Measurements from ENCODE around the gene TCEAL4.

The TCEAL4 gene

GRCh38 chrX:103624111-103624510, 38.8 kb downstream of the TCEAL4 start:
- Histone ChIP-seq H3K36me3 (ENCODE audit: control insufficient read depth, insufficient read depth, low read length) (no peaks in the 10 kb centered on the region), H3K4me3 (ENCODE audit: low read depth, low read length) (no peak overlapping the region), H3K27ac (ENCODE audit: low read depth, low read length) (peak overlapping the region; percentile 1), H3K4me1 (ENCODE audit: control insufficient read depth, insufficient read depth, low read length) (peaks cover 12% of the 10 kb centered on the region), H3K9me3 (ENCODE audit: control insufficient read depth, insufficient read depth, low read length) (no peaks in the 10 kb centered on the region), H3K27me3 (ENCODE audit: control insufficient read depth, insufficient read depth, low read length) (no peaks in the 10 kb centered on the region), H3K9ac (ENCODE audit: low read depth, low read length) (no peak overlapping the region)

- Histone ChIP-seq H3K4me3 (ENCODE audit: low read depth, low read length) (no peak overlapping the region), H3K27ac (ENCODE audit: low read depth, low read length) (no peak overlapping the region), H3K27me3 (ENCODE audit: control insufficient read depth, insufficient read depth, low read length) (no peaks in the 10 kb centered on the region), H3K4me1 (ENCODE audit: control insufficient read depth, insufficient read depth, low read length) (peaks cover 18% of the 10 kb centered on the region), H3K9ac (ENCODE audit: low read depth, low read length) (no peak overlapping the region), H3K9me3 (ENCODE audit: control insufficient read depth, insufficient read depth, low read length) (no peaks in the 10 kb centered on the region), H3K36me3 (ENCODE audit: control insufficient read depth, insufficient read depth, low read length) (no peaks in the 10 kb centered on the region)
Measured at GRCh38 chrX:103626855-103627254, 41.5 kb downstream of the TCEAL4 start.

- no peaks in the 10 kb centered on the region for H3K9me3 ChIP-seq (ENCODE audit: control insufficient read depth, insufficient read depth, low read length)
- H3K27me3 ChIP-seq (ENCODE audit: control insufficient read depth, insufficient read depth, low read length) = no peaks in the 10 kb centered on the region
- peaks cover 18% of the 10 kb centered on the region for H3K4me1 ChIP-seq (ENCODE audit: control insufficient read depth, insufficient read depth, low read length)
- peak within 1 kb of the TSS; percentile 79 for H3K27ac ChIP-seq (ENCODE audit: low read depth, low read length)
- H3K36me3 ChIP-seq (ENCODE audit: control insufficient read depth, insufficient read depth, low read length) = no peaks in the 10 kb centered on the region
- peak within 1 kb of the TSS; percentile 47 for H3K9ac ChIP-seq (ENCODE audit: low read depth, low read length)
- peak within 1 kb of the TSS; percentile 72 for H3K4me3 ChIP-seq (ENCODE audit: low read depth, low read length)
Measured at GRCh38 chrX:103628386-103629317, 43.3 kb downstream of the TCEAL4 start, which contains the start of gene TCEAL1. Gene TCEAL1, plus strand, starts transcription at chrX:103628975. Its CDS starts 942 bp downstream, at chrX:103629917.

GRCh38 chrX:103629318-103630170, 44.2 kb downstream of the TCEAL4 start:
- H3K27me3 ChIP-seq (ENCODE audit: control insufficient read depth, insufficient read depth, low read length) = no peaks in the 10 kb centered on the region
- H3K36me3 ChIP-seq (ENCODE audit: control insufficient read depth, insufficient read depth, low read length) = no peaks in the 10 kb centered on the region
- peak overlapping the region; percentile 47 for H3K9ac ChIP-seq (ENCODE audit: low read depth, low read length)
- peaks cover 14% of the 10 kb centered on the region for H3K4me1 ChIP-seq (ENCODE audit: control insufficient read depth, insufficient read depth, low read length)
- peak overlapping the region; percentile 79 for H3K27ac ChIP-seq (ENCODE audit: low read depth, low read length)
- H3K9me3 ChIP-seq (ENCODE audit: control insufficient read depth, insufficient read depth, low read length) = no peaks in the 10 kb centered on the region
- peak overlapping the region; percentile 72 for H3K4me3 ChIP-seq (ENCODE audit: low read depth, low read length)

GRCh38 chrX:103630171-103630511, 44.8 kb downstream of the TCEAL4 start:
- H3K9ac ChIP-seq (ENCODE audit: low read depth, low read length) = no peak overlapping the region
- peaks cover 11% of the 10 kb centered on the region for H3K4me1 ChIP-seq (ENCODE audit: control insufficient read depth, insufficient read depth, low read length)
- no peaks in the 10 kb centered on the region for H3K9me3 ChIP-seq (ENCODE audit: control insufficient read depth, insufficient read depth, low read length)
- peak overlapping the region; percentile 72 for H3K4me3 ChIP-seq (ENCODE audit: low read depth, low read length)
- H3K27me3 ChIP-seq (ENCODE audit: control insufficient read depth, insufficient read depth, low read length) = 0 out of 2 replicates have a peak, but pooled peaks cover 4% of the 10 kb centered on the region
- H3K36me3 ChIP-seq (ENCODE audit: control insufficient read depth, insufficient read depth, low read length) = no peaks in the 10 kb centered on the region
- no peak overlapping the region for H3K27ac ChIP-seq (ENCODE audit: low read depth, low read length)

GRCh38 chrX:103631145-103631544, 45.8 kb downstream of the TCEAL4 start:
- Histone ChIP-seq H3K9me3 (ENCODE audit: control insufficient read depth, insufficient read depth, low read length) (no peaks in the 10 kb centered on the region), H3K4me3 (ENCODE audit: low read depth, low read length) (no peak overlapping the region), H3K27me3 (ENCODE audit: control insufficient read depth, insufficient read depth, low read length) (0 out of 2 replicates have a peak, but pooled peaks cover 4% of the 10 kb centered on the region), H3K36me3 (ENCODE audit: control insufficient read depth, insufficient read depth, low read length) (no peaks in the 10 kb centered on the region), H3K9ac (ENCODE audit: low read depth, low read length) (no peak overlapping the region), H3K27ac (ENCODE audit: low read depth, low read length) (no peak overlapping the region), H3K4me1 (ENCODE audit: control insufficient read depth, insufficient read depth, low read length) (peaks cover 10% of the 10 kb centered on the region)

- Histone ChIP-seq H3K9ac (ENCODE audit: low read depth, low read length) (no peak overlapping the region), H3K4me3 (ENCODE audit: low read depth, low read length) (no peak overlapping the region), H3K36me3 (ENCODE audit: control insufficient read depth, insufficient read depth, low read length) (no peaks in the 10 kb centered on the region), H3K4me1 (ENCODE audit: control insufficient read depth, insufficient read depth, low read length) (peaks cover 3% of the 10 kb centered on the region; the same call in 1 of the 2 replicates), H3K9me3 (ENCODE audit: control insufficient read depth, insufficient read depth, low read length) (no peaks in the 10 kb centered on the region), H3K27me3 (ENCODE audit: control insufficient read depth, insufficient read depth, low read length) (0 out of 2 replicates have a peak, but pooled peaks cover 4% of the 10 kb centered on the region), H3K27ac (ENCODE audit: low read depth, low read length) (no peak overlapping the region)
Measured at GRCh38 chrX:103635436-103635835, 50.1 kb downstream of the TCEAL4 start.
